NCI-H2081 (cell line): ENCODE data around the gene P4HB.
A peak's percentile ranks its signal among the peaks of the same experiment; 100 is the strongest.

Experiments used
- DNase-seq, 2 experiments: peaks; one replicate each; lab custom pipeline; 2025; lab: John Stamatoyannopoulos, UW

Gene P4HB

DNA sequence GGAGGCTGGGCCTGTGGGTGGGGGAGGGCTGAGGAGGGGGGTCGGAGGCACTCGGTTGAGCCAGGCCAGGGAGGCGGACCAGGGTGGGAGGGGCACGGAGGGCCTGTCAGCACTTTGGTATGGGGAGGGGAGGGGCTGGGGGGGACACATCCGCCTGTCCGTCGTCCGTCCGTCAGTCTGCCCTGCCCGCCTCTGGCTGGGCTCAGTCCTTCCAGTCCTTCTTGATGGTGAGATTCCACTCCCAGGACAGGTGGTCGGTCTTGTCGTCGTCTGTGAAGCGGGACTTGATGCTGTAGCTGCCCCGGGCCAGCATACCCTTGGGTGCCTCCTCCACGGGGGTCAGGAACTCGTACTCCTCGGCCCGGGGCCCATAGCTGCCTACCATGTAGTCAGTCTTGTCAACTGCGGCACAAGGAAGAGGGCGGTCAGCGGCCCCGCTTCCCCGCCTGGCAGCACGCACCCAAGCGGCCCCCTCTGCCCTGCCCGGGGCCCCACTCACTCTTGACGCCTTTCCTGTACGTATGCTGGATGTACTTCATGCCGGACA, 8.4 kb upstream of the P4HB start:
- DNase-seq: peak in 1 of 2 experiments; percentile 42

DNA sequence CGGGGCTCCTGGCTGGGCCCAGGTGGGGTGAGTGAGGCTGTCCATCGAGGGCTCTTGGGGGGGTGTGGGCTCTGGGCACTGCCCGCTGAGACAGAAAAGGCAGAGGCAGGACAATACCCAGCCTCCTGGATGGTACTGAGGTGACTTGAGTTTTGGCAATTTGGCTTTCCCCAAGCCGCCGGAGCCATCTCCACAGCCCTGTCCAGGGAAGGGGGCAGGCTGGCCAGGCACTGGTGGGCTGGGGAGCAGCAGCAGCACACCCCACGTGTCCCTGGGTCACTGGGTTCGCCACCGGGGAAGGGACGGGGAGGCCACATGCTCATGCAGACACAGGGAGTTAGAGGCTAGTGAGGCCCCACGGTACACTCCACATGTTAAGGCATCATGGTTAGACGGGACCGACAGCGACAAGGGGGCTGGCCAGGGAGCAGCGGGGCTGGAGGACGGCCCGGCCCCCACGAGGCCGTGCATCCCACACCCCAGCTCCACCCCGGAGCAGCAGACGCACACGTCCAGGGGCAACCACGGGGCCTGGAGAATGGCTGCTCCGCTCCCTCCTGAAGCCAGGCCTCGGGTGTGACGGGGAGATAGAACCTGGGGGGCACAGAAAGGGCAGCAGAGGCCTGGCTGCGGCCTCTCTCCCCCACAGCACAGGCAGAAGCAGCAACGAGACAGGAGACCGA, 7.8 kb upstream of the P4HB start:
- DNase-seq: no peak

DNA sequence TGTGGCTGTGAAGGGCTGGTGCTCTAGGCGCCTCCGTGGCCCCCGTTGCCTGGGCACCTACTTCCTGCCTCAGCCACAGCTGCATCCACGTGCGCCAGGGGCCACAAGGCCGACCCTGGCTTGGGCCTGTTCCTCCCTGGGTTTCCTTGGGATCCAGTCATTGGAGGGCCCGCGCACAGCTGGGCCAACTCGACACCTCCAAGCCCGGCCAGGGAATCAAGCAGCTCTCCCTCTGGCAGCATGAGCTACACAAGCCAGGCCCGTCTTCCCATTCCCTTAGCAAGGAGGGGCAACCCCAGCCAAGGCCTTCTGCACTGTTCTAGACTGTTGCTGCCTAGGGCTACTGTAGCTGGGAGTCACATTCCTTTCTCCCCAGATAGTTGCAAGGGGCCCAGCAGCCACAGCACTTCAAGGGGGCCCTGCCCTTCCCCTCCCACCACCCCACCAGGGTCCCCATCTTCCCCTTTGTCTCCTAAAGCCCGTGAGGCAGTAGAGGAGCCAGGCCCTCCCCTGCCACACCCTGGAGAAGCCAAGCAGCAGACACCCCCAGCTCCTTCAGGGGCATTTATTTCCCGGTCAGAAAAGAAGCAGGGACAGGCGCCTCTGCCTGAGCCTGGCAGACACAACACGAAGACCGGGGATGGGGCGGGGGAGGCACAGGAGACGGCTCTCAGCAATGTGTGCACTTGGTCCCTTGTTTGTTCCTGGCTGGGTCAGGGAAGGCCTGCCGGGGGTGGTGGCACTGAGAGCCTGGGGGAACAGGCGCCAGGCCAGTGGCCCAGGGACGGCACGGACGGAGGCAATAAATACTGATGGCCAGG, 7.0 kb upstream of the P4HB start:
- peak; percentile 30 to 57 for DNase-seq

DNA sequence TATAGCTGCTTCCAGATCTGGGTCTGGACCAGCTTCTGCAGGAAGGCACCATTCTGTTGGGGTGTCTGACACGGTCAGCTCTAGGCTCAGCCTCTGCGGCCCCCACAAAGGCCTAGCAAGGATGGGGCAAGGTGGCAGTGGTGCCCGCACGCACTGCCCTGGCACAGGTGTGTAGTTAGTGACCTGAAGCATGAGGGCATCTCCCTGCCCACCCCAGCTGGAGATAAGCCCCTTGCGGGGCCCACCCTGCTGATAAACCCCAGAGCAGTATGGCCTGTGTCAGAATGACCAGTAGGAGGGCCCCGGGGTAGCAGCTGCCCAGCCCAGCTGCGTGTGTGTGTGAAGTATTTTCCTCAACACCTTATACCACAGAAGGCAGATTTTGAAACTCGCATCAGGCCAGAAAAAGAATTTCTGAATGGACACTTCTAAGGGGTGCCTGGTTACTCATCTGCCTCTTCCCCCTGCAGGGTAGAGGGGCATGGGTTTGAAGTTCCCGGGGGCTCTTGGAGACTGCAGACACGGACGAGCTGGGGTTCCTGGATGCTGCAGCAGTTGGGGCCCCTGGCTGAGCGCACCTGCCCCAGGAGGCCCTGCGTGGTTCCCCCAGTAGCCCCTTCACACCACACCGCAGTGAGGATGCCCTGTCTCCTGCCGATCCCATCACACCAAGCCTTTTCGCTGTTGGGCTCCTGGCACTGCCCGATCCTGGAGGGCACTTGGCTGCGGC, 6.3 kb upstream of the P4HB start:
- DNase-seq: no peak

DNA sequence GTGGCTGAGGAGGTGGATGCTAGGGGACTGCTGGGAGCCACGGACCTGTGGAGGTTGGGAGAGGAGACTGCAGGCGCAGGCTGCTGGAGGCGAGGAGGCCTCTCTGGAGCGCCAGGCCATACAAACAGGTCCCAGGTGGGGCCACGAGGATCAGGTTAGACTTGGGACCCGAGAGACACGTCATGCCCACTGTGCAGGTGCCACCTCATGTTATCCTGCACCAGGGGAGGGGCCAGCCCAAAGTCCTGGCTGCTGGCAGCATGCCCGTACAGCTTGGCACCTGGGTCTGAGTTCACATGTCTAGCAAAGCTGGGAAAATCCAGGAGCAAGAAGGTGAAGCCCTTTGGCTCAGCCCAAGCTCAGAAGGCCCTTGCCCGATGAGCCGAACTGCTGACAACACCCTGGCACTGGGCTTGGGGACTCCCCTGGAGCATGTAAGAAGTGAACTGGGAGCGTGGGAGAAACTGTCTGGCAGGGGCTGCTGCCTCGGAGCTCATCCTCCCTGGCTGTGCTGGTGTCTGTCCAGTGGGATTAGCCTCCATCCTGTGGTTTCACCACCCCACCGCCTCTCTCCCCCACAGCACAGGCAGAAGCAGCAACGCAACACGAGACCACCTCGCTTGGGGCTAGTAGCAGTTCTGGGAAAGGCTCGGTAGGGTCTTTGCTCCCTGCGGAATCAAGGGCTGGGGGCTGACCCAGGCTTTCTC, 5.6 kb upstream of the P4HB start:
- DNase-seq: peak; percentile 66 to 78

DNA sequence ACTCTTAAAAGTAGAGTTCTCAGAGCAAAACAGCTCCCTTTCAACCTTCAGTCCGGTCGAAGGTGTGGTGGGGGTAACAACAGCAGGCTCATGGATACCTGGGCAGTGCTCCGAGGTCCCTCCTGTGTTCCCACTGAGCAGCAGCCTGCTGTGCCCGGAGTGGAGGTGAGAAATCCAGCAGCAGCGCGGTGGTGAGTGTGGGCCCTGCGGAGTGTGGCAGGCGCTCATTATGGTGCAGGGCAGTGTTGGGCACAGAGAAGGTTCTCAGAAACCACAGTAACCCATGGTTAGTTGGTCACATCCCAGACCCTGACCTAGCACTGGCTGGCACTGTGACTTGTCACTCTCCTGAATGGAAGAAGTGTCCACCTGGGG, 5.0 kb upstream of the P4HB start:
- no peak for DNase-seq

DNA sequence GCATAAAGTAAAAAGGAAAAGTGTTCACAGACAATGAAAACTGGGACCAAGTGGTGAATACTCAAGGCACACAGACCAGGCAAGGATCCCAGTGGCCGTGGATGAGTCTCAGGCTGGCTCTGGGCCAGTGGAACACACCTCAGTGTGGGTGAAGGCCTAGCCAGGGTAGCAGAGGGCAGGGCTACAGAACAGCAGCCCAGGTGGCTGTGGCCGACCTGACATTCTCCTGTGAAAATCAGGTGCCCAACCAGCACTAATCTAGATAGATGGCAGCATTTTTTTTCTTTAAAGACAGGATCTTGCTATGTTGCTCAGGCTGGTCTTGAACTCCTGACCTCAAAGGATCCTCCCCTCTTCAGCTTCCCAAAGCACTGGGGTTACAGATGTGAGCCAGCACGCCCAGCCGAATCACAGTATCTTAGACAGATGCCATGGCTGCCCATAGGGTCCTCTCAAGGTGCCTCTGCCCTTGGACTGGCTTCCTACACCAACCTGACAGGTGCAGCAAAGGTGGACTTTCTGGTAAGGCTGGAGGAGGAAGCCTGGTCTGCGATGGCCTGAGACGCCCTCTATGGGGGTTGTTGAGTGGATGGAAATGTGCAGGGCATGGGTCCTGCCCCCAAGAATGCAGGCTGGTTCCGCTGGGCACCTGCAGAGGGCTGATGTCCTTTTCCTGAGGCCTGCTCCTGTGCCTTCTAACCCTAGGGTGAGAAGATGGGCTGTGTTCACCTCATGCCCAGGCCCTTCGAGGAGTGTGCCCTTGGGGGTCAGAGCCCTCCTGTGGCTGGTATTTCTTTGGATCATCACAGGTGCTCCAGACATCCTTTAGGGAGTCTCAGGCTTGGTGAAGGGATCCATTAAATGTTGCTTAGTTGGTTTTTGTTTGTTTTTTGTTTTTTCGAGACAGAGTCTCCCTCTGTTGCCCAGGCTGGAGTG, 3.8 kb upstream of the P4HB start:
- DNase-seq: no peak

DNA sequence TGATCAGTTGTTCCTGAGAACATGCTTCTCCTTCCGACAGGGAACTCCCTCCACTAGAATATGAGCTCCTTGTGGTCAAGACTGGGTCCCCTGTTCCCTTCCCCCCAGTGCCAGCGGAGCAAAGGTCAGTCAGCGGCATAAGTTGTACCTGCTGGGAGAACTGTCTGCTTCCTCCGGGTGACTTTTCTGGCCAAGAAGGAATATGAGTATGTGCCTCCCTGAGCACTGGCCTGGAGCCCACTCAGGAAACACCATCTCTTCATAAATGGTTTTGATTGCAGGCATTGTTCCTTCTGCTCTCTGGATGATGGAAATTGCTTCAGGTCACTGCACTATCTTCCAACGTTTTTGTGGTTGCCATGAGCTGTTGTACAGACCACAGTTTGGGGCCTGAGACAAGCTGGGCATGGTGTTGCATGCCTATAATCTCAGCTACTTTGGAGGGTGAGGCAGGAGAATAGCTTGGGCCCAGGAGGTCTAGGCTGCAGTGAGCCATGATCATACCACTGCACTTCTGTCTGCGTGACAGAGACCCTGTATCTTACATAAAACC, 2.9 kb upstream of the P4HB start:
- DNase-seq: no peak

DNA sequence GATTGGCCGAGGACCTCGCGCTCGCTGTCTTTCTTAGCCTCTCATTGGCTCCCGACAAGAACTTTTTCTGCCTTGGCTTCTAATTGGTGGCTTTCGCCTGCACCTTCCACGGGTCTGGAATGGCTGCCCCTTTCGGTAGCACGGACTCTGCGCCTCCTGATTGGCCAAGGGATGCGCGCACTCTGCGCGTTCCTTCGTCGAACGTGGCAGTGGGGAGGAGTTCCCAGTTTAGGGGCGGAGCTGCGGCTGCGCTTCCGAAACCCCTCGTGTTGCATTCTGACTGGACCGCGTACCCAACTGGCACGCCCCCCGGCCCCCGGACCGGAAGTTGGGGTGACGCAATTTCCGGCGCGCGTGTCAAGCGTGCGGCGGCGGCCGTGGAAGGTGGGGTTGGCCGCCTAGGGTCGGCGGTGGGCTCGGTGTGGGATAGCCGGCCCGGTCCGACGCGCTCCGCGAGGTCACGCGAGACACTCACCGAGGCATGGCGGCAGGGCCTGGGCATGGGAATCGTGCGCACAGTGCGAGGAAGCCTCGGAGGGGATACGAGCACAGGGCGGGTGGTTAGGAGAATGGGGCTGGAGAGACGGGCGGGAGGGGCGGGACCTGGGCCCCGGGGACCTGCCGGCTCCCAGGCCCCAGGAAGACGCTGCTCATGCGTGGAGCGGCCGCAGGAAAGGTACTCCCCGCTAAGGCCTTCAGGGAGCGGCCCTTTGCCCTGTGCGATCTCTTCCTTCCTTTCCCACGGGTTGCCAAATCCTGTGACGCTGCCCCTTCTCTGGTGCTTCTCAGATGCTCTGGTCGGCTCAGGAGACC, 627 bp upstream of the P4HB start:
- peak; percentile 100 for DNase-seq

DNA sequence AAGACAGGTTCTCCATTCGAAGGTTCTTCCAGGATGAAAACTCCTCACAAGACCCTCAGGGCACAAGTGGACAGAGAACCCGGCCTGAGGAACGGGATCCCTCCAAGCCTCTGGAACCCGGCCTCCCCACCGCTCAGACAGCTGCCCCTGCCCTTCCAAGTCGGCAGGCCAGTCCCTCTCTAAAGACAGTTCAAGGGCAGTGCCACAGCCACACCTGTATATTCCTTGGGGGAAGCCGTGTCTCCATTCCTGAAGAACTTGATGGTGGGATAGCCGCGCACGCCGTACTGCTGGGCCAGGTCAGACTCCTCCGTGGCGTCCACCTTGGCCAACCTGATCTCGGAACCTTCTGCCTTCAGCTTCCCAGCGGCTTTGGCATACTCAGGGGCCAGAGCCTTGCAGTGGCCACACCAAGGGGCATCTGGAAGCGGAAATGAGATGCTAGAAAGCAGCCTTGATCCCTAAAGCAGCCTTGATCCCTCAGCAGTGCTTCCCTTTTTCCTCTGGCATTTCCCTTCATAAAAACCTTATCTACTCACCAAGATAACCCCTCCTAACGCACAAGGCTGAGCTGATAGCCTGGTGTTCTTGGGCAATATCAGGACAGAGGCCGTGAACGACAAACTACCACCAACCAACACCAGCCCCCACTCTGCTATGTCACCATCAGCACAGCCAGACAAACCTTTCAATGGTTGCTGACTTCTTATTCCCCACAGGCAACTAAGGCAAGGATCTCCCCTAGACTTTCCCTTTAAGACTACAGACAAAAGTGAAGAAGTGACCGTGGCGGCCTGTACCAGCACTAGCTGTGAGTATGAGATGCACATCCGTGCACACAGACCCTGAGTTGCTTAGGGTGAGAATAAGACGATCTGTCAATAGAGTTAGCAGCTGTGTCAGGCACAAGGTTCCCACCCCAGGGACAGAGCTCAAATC, 1.1 kb downstream of the P4HB start:
- DNase-seq: no peak

DNA sequence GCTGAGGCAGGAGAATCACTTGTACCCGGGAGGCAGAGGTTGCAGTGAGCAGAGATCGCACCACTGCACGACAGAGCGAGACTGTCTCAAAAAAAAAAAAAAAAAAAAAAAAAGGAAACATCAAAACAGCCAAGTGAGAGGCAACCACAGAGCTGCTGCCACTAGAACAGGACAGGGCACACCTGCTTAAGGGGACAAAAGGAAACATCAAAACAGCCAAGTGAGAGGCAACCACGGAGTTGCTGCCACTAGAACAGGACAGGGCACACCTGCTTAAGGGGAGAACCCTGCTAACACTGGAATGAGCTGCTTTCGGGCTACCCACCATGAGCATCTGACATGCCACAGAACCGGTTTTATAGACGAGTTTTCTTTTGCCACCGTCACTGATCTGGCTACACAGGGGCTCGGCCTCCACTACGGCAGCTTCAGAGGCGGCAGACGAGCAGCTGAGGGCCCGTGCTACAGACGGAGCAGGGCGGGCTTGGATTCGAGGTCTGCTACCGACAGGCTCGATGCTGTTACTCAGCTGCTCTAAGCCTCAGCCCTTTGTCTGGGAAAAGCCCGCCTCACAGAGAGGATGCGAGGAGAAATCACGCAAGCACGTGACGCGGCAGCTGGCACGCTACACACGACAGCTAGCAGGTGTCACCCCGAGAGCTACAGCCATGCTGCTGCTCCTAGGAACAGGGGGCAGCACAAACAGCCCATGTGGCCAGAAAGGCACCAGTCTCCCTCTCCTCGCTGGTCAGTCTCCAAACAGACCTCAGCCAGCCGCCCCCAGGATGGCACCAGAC, 2.0 kb downstream of the P4HB start:
- DNase-seq: peak; percentile 81 to 92

DNA sequence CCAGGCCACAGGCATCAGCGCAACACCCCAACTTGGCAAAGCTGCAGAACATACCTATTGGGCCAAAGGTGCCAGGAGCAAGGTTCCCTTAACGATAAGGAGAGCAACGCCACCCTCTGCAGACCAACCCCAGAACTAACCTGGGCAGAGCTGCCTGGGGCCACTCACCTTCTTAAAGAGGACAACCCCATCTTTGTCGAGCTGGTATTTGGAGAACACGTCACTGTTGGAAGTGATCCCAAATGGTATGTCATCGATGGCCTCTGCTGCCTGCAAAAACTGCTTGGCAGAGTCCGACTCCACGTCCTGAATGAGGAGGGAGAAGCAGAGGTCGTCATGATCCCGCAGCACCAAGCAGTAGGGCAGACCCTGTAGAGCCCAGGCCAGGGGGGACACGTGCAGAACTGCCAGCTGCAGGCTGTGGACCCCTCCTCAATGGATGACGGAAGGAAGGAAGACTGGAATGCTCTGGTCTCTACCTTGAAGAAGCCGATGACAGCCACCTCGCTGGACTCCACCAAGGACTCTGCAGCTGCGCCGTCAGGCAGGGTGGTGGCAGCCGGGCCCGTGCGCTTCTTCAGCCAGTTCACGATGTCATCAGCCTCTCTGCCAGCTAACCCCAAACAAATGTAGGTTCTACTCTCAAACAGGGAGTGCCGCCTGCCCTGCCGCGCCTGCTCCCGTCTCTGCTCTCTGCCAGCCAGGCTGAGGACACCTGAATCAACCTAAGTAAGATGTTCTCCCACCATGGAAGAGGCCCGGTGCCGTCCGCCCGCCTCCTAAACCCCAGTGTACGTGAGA, 5.2 kb downstream of the P4HB start:
- DNase-seq: peak in 1 of 2 experiments; percentile 19

DNA sequence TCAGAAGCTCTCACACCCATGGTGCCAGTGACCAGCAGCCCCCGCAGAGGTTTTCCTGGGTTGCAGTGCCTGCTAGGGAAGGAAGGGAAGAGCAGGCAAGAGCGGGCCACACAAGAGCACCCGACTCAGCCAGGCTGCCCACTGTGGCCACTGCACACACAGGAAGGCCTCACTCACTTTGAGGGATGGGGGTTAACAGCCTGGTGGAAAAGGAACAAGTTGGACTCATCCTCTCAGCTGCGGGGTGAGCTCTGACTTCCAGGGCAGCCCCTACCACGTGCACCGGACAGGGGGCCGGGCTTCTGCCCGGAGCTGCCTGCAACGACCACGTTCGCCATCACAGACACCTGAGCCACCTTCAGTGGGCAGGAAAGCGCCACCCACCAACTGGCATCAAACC, 8.1 kb downstream of the P4HB start:
- DNase-seq: no peak

DNA sequence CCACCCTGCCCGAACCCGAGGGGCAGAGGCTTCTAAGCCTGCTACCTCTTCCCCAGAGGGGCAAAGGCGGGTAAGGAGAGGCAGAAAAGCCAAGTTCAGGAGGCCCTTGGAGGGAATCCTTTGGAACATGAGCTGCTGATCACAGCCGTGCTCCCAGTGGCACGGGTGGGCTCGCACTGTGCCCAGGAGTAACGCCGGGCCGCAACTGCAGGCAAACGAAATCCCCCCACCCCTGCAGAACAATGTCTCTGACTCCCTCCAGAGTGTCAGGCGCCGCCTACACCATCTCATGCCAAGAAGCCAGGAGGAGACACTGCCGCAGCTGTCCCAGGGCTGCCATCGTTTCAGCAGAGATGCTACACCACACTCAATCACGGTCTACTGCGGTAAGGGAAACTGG, 8.9 kb downstream of the P4HB start:
- DNase-seq: no peak

DNA sequence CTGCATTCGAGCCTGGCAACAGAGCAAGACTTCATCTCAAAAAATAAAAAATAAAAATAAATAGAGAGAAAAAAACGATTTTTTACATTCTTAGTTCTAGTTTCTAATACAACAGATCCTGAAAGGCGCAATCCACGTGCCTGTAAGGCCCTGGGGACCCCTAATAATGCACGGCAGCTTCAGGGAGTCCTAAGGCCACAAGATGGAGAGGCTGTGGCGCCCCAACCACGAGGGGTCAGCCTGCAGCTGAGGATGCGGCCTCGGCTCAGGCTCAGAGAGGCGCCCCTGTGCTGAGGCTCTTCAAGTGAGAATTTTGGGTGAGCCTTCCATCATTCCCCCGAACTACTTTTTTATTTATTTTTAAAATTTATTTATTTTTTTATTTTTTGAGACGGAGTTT, 10.9 kb downstream of the P4HB start:
- no peak for DNase-seq

DNA sequence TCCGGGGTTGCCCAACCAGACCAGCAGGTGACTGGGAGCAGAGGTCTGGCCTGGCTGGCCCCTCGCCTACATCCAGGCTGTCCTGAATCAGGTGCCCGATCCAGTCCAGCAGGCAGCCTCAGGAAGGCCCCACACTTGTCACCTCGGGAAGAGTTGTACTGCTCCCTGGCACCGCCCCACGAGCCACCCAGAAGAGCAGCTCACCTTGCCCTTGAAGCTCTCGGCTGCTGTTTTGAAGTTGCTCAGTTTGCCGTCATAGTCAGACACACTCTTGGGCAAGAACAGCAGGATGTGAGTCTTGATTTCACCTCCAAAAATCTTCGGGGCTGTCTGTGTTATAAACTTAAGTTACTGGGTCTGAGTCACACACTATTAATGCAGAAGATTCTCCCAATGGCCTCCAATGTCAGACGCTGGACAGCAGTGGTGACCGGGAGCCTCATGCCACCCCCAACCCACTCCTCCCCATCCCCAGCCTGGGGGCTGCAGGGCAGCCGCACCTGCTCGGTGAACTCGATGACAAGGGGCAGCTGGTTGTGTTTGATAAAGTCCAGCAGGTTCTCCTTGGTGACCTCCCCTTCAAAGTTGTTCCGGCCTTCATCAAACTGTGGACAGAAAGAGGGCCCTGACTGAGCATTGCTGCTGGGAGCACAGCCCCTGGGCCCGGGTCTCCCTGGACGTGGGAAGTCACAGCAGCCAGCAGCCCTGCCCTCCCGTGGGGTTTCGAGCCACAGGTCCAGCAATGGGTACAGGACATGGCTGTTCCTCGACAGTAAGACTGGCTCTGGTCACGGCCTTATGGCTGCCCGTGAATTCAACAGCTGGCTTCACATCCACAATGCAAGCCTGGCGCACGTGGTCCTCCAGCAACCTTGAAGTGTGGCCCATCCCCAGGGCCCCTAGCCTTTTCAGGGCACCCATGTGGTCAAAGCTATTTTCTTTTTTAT, 13.3 kb downstream of the P4HB start:
- no peak for DNase-seq
